GM19467 (cell line): Measurements from ENCODE around the gene MKLN1.
"Not testable (repeated sequence)": the region's sequence is repeated elsewhere in the genome, so short reads cannot be mapped to it uniquely, and the experiment has no call there.

ENCODE experiments used
- ATAC-seq: cut with Tn5 transposase; IDR thresholded peaks from one replicate; pipeline ENCODE4 v1.9.1; 2021; ENCODE audit warnings: mild to moderate bottlenecking, moderate library complexity; ENCODE audit not compliant: unreplicated experiment

MKLN1 gene

GRCh38 chr7:131497454-131497853 is 169.8 kb downstream of the MKLN1 start:
- ATAC-seq = no peak

GRCh38 chr7:131498237-131498885 is 170.7 kb downstream of the MKLN1 start:
- ATAC-seq = no peak

DNA sequence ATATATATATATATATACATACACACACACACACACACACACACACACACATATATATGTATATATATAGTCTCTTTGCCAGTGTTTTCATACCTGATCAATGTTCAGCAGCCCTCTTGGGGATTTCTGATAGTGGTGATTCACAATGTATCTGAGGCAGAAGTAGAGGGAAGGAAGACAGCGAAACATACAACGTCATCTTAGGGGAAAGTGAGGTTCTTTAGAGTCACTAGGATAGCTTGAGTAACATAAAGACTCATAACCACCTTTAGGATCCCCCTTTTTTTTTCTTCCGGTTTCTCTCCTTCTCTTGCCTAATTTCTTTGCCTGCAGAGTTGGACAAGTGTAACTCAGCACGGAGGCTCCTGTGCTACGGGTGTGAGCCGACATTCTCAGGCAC is 172.1 kb downstream of the MKLN1 start:
- no peak for ATAC-seq

GRCh38 chr7:131500357-131500756 is 172.7 kb downstream of the MKLN1 start:
- no peak for ATAC-seq

DNA sequence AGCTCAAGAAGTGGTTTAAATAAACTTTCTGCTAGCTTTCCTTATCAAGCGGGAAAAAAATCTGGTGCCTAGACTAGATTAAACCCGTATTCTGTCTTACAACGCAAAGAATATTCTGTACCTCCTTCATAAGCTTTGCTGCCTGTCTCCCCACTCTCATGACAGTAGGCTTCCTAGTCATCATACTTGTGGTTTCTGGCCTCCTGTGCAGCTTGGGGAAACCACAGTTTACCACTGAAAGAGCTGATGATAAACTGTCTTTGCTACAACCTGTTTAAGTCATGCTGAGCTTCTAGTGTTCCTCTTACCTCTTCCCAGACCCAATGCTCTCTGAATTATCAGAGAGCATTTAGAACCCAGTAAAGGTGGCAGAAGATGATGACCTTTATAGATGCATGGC is 173.7 kb downstream of the MKLN1 start:
- peak; percentile 86 for ATAC-seq

GRCh38 chr7:131501930-131502685 is 174.4 kb downstream of the MKLN1 start:
- no peak for ATAC-seq

DNA sequence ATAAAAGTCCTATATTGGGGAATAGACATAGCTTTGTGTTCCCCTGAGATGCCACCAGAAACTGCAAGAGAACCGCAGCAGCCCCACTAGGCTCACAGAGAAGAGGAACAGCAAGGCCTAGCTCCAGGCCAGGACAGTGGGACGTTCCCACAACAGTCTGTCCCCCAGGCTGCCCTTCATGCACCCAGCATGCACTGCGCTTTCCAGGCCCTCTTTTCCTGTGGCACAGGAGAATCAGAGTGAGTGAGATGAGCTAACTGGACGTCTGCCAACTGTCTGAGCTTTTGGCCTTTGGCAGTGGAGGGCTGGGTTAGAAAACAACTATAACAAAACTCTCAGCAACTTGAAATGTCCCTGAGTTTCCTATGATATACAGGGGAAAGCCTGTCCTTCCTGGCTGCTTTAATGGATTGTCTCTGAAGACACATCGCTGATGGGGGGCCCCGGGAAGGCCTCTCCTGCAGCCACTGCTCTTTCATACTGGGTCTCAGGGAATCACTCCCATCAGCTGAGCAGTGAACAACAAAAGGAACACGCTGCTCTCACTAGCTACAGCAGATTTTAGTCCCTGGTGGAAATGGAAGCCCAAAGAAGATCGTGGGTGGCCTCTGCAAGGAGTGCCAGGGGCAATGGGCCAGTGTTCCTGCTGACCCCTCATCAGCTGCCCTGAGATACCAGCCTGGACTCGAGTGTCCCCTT is 175.3 kb downstream of the MKLN1 start:
- ATAC-seq = no peak

DNA sequence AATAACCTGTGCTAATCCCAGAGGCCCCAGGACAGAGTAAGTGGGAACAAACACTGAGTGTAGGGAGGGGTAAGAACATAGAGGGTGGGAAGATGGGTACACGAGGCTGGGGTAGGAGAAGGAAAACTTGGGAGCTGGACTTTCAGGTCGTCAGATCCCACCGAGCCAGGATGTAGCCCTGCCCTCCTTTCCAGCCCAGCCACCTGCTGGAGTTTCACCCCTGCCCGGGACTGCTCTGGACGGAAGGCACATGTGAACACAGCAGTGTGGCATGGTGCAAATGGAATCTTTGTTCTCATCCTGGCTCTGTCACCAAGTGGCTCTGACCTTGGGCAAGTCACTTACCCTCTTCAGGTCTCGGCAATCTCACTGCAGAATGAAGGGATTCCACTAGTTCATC is 176.0 kb downstream of the MKLN1 start:
- ATAC-seq = no peak

DNA sequence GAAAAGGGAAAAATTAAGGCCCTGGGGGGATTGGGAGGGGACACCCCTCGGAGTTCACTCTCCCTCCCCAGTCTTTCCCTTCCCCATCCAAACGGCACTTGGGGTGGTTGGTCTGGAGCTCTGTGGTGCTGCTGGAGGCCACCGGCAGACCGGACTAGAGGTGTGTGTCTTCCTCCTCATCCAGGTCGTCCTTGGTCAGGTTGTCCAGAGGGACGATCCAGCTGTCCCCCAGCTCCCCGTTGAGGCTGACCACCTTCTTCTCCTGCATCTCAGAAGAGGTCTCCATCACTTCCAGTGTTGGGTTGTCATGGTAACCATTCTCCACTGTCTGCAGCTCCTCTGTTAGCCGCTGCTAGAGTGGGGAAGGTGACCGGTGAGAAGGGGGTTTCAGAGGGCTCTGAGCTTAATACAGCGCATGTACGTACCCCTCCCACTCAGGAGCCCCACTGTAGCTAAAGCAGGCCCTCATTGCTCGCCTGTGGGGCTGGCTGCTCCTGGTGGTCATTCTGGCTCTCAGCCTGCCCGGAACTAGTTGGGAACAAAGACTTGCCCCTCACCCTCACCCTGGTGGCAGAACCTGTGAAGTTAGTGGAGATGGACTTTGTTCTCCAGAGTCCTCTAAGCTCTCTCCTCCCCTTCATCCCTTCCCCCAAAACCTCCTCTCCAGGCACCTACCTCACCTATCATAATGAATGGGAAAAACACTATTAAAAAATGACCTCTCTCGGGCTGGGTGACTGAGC is 176.7 kb downstream of the MKLN1 start:
- no peak for ATAC-seq

DNA sequence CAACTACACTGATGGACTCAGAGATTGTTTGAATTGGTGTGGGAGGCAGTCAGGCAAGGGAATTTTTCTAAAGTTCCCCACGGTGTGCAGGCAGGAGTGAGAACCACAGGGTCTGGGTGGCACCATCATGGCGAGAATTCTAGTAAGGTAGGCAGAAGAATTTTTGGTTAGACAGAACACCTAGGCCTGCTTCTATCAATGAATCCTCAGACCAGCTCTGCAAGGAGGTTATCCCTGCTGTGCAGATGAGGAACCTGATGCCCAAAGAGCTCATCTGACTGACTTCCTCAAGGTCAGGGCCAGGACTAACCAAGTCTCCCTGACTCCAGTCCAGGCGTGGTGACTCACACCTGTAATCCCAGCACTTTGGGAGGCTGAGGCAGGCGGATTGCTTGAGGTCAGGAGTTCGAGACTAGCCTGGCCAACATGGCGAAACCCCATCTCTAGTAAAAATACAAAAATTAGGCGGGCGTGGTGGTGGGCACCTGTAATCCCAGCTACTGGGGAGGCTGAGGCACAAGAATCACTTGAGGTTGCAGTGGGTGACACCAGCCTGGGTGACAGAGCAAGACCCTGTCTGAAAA is 177.5 kb downstream of the MKLN1 start:
- ATAC-seq = not testable (repeated sequence)

- no peak for ATAC-seq
These were observed 178.2 kb downstream of the MKLN1 start for GRCh38 chr7:131505636-131506557.

- no peak for ATAC-seq
These were observed 178.9 kb downstream of the MKLN1 start for GRCh38 chr7:131506597-131506996.

- ATAC-seq = no peak
These were observed 180.1 kb downstream of the MKLN1 start for GRCh38 chr7:131507592-131508331.

DNA sequence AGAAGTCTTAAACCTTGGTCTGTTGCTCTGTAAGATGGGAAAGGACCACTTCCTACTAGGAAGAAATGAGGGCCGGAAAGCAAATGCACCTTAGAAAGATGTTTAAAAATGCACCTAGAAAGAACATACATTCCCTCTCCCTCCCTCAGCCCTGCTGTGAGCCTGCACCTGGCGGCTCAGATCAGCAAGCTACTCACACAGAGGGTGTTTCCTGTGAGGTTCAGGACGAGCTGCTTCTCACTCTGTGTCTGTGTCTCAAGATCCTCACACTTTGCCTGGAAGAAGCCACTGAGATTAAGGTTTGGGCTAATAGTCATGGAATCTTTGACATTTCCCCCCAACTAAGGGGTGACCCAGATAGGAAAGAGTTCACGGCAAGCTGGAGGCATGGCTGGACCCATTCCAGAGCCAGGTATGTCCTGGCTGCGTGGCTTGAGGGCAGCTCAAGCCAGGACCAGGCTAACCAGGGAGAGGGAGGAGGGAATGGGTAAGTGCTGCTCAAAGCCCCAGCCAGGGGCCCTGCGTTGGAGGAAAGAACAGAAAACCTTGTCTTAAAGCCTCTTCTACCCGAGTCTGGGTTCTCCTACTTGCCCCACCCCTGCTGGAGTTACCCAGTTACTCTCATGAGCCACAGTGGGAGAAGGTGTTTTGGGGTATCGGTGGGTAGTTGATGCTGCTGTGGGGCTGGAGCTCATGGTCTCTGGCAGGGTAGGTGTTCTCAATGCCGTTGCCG is 181.2 kb downstream of the MKLN1 start:
- ATAC-seq = no peak

DNA sequence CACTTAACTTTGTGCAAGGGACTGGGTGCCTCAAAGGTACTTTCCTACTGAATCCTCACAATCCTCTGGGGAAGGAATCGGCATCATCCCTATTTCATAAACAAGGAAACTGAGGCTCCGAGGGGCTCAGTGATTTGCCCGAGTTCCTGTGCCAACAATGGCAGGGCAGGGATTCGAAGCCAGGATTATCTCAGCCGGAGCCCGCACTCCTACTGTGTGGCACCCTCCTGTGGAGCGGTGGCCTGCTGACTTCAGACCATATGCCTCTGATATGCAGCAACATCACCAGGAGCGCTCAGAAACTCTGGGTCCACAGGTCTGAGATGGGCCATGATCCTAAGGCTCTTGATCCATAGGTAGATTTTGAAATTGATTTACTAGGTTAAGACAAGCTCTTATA is 182.1 kb downstream of the MKLN1 start:
- no peak for ATAC-seq

GRCh38 chr7:131511071-131511470 is 183.4 kb downstream of the MKLN1 start:
- no peak for ATAC-seq

DNA sequence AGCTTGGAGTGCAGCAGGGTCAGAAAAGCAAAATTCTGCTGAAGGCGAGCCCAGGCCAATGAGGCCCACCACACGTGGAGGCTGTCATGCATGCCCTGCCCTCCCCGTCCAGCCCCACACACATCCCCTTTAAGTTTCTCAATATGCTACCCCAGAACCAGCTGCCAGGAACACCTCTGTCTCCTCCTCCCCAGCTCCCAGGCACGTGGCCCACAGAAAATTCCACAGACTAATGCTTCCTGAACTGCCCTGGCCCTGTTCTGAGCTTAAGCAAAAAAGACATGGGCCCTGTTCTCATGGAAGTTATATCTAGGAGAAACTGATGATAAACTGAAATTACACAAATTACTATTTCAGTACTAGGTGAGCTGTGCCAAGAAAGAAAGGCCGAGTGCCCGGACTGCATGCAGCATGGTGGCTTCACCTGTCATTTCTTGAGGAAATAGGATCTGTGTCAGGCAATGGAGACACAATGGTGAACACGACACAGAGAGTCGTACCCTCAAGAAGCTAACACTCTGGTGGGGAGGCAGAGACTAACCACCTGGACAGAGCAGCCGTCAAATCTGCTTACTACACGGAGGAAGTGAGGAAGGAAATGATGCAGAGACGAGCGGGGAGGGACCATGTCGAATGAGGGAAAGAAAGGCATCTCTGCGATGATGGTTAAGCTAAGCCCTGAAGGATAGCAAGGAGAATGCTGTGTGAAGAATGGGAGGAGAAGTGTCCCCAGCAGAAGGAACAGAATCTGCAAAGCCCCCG is 184.3 kb downstream of the MKLN1 start:
- ATAC-seq = no peak
